NCI-H1694 treated with DMSO at 0.1 percent for 48 hours (cell line): ENCODE measurements around the gene PRPH.
"Not testable (repeated sequence)": the region's sequence is repeated elsewhere in the genome, so short reads cannot be mapped to it uniquely, and the experiment has no call there.

Experiments used
- DNase-seq: peaks from one replicate; lab custom pipeline; 2025; lab: John Stamatoyannopoulos, UW

The PRPH gene

DNA sequence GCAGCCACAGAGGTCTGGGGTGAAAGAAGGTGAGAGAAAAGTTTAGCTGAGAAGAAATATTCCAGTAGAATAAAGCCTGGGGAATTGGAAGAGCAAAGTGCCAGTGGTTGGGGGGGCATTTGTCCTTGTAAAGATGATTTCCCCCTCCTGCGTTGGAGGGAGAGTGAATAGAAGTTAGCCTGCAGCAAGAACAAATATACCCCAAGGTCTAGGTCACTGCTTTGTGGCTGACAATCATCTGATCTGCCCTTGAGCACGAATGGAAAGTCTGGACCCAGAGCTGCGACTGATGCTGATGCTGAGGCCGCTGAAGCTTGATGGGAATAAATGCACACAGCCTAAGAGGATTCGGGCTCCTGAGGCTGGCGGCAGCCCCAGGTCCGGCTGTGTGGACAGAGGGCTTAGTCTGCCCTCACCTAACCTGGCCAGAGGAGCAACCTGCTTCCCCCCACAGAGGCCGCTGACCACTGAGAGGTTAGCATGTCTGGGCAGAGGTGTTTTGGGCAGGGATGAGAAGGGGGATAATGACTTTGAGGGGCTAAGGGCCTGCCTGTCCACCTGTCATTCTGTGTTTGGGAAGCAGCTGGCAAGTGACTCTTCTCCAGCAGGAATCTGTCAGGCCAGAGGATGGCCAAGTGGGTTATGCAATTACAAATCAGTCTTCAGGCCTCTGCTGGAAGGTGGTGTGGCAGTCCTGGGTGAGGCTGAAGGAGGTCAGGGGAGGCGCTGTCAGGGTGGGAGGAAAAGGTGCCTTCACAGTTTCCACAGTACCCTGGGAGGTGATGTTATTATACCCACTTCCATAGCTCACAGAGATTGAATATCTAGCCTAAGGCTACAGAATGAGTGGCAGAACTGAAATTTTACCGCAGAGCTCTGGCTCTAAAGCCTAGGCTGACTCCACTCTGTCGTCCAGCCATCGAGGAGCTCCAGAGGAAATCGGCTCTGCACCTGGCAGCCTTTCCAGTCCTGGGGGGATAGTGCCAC, 18.4 kb upstream of the PRPH start:
- no peak for DNase-seq

- DNase-seq, result no peak
Observed at GRCh38 chr12:49277466-49277865, 17.5 kb upstream of the PRPH start.

DNA sequence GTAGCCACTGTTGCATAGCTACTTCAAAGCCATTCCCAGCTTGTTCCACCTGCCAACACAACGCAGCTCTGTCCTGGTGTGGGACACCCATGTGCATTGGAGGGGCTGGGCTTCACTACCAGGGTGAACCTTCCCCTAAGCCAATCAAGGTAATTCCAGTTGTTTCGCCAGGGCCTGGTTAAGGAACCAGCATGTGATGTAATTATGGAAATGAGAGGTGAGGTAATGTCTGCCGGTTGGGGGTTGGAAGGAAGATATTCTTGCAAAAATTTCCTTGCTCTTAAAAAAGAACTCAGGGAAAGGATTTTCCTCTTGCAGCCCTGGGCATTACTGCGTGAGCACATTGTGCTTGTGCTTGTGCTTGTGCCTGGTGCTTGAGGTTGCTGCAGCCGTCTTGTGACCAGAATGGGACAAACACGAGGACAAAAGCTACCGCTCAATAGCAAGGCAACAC, 15.2 kb upstream of the PRPH start:
- DNase-seq, result no peak

DNA sequence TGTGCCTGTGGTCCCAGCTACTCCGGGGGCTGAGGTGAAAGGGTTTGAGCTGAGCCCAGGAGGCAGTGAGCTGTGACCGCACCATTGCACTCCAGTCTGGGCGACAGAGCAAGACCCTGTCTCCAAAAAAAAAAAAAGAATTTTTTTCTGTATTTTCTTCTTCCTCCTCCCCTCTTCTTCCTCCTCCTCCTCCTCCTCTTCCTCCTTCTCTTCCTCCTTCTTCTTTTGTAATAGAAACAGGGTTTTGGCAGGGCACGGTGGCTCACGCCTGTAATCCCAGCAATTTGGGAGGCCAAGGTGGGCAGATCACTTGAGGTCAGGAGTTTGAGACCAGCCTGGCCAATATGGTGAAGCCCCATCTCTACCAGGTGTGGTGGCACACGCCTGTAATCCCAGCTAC, 14.4 kb upstream of the PRPH start:
- DNase-seq, result not testable (repeated sequence)

GRCh38 chr12:49282302-49282701, 12.6 kb upstream of the PRPH start:
- no peak for DNase-seq

GRCh38 chr12:49282740-49283375, 12.1 kb upstream of the PRPH start:
- DNase-seq, result not testable (repeated sequence)

GRCh38 chr12:49283541-49284429, 11.2 kb upstream of the PRPH start:
- DNase-seq, result no peak

- DNase-seq, result no peak
Observed at GRCh38 chr12:49284672-49285071, 10.3 kb upstream of the PRPH start.

DNA sequence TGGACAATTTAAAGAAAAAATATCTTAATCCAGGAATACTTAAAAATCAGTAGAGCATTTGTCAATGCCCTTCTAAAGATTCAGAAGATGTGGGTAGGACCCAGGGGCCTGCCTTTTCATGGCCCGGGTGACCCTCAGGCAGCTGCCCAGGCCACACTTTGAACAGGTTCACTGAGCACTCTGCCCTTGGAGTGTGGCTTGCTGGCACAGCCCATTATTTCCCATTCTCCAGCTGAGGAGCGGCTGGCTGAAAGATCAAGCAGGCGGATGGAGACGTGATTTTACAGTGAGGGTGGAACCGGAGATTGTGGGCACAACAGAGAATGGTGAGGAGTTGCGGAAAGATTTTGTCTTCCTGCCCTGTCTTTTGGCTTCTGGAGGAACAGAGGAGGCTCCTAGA, 7.1 kb upstream of the PRPH start:
- DNase-seq, result no peak

- no peak for DNase-seq
Observed at GRCh38 chr12:49288412-49288853, 6.5 kb upstream of the PRPH start.

DNA sequence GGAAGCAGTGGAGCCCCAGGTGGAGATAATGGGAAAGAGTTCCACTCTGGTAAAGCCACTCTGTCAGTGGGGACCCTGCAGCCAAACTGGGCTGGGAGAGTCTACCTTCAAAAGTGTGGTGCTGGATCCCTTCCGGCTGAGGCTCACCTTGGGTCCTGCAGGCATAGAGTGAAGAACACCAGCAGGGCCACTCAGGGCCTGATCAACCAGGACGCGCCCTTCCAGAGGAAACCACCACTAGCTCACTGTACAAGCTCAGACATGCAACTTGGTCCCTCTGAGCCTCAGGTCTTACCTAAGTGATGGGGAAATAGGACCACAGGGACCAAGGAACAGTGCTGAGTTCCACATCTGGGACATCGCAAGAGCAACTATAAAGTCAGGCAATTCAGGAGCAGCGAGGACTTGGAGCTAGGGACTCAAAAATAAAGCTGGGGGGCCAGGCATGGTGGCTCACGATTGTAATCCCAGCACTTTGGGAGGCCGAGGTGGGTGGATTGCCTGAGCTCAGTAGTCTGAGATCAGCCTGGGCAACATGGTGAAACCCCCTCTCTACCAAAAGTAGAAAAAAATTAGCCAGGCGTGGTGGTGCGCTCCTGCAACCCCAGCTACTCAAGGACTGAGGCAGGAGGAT, 5.9 kb upstream of the PRPH start:
- no peak for DNase-seq

DNA sequence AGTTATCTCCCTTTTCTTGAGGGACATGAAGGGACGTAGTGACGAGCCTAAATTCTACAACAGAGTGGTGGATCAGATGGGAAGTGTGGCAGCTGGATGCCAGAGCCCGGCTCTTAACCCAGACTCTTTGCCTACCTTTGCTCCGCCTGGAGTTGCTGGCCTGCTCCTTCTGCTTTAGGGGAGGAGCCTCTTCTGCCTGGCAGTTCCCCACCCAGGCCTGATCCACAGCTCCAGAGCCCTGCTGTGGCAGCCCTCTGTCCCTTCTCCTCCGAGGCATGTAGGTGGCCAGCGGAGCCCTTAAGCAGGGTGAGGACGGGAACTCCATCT, 2.3 kb upstream of the PRPH start:
- peak; percentile 82 for DNase-seq

- peak; percentile 93 for DNase-seq
Observed at GRCh38 chr12:49293056-49293956, 1.6 kb upstream of the PRPH start.

GRCh38 chr12:49294086-49294803, 702 bp upstream of the PRPH start:
- no peak for DNase-seq

- DNase-seq, result no peak
Observed at GRCh38 chr12:49294804-49295081, 204 bp upstream of the PRPH start.

DNA sequence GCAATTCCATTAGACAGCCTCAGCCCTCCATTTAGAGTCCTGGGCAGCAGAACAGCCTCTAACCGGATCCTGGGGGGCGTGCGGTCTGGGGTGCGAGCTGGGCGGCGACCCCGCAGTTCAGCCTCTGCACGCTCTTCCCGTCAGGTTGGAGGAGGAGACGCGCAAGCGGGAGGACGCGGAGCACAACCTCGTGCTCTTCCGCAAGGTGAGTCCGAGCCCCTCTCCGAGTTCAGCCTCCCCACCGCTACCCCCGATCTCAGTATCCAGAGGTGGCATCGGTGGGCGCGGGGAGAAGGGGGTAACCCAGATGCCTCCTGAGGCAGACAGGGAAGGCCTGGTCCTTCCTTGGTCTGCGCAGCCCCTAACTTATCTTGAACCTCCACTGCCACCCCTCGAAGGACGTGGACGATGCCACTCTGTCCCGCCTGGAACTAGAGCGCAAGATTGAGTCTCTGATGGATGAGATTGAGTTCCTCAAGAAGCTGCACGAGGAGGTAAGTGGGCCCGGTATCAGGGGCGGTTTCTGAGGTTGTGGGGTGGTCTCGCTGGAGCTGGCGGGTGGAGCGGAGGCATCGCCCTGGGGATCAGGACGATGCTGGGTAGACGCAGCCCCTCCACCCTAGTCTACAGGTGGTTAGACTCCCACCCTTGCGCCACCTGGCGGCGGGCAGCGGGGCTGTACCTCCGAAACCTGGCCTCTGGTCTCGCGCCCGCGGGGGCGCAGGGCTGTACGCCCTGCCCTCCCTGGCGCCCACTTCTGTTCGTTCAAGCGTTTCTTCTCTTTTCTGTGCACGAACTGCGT, 1.3 kb downstream of the PRPH start:
- DNase-seq, result no peak

DNA sequence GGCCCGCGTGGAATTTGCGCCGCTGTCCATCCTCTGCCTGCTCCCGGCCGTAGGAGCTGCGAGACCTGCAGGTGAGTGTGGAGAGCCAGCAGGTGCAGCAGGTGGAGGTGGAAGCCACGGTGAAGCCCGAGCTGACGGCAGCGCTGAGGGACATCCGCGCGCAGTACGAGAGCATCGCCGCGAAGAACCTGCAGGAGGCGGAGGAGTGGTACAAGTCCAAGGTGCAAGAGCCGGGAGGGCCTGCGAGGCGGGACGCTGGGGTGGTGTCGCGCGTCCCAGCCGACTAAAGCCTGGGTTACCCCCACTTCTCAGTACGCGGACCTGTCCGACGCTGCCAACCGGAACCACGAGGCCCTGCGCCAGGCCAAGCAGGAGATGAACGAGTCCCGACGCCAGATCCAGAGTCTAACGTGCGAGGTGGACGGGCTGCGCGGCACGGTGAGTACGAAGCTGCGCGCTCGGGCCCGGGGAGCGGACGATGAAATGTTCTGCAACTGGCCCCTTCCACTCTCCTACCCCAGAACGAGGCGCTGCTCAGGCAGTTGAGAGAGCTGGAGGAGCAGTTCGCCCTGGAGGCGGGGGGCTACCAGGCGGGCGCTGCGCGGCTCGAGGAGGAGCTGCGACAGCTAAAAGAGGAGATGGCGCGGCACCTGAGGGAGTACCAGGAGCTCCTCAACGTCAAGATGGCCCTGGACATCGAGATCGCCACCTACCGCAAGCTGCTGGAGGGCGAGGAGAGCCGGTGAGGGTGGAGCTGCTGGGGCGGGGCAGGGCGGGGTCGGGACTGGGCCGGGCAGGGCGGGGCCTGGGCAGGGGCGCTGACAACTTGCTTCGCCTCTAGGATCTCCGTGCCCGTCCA, 2.1 kb downstream of the PRPH start:
- DNase-seq, result no peak

- DNase-seq, result no peak
Observed at GRCh38 chr12:49297695-49298060, 2.7 kb downstream of the PRPH start.

GRCh38 chr12:49298160-49298559, 3.2 kb downstream of the PRPH start:
- no peak for DNase-seq
